Glutamatergic neuron (in vitro differentiated cells): ENCODE data around the gene FAM210A. TPM values are rescaled to one million over a fixed set of nuclear protein-coding genes. Genes with fewer than 3 reads are reported as not detected.
"Not testable (repeated sequence)": the region's sequence is repeated elsewhere in the genome, so short reads cannot be mapped to it uniquely, and the experiment has no call there.

Experiments
- DNase-seq: peaks from one replicate; pipeline ENCODE4 v3.0.0; 2022
- H3K27ac Mint-ChIP-seq: one replicate; pipeline ENCODE4 v1.8.0; 2020; ENCODE audit warnings: mild to moderate bottlenecking, mixed read lengths, inconsistent platforms; ENCODE audit not compliant: unreplicated experiment
- H3K27me3 Mint-ChIP-seq: one replicate; pipeline ENCODE4 v1.8.0; 2020; ENCODE audit warnings: mild to moderate bottlenecking, moderate library complexity, mixed read lengths, inconsistent platforms; ENCODE audit not compliant: unreplicated experiment
- H3K36me3 Mint-ChIP-seq: one replicate; pipeline ENCODE4 v1.8.0; 2020; ENCODE audit warnings: mild to moderate bottlenecking, mixed read lengths, inconsistent platforms; ENCODE audit not compliant: unreplicated experiment
- H3K4me1 Mint-ChIP-seq: one replicate; pipeline ENCODE4 v1.8.0; 2020; ENCODE audit warnings: mild to moderate bottlenecking, low read depth, mixed read lengths, inconsistent platforms; ENCODE audit not compliant: unreplicated experiment
- H3K4me3 Mint-ChIP-seq: one replicate; pipeline ENCODE4 v1.8.0; 2020; ENCODE audit warnings: mild to moderate bottlenecking, mixed read lengths, inconsistent platforms; ENCODE audit not compliant: unreplicated experiment
- H3K9me3 Mint-ChIP-seq: one replicate; pipeline ENCODE4 v1.8.0; 2020; ENCODE audit warnings: mild to moderate bottlenecking, moderate library complexity, mixed read lengths, inconsistent platforms; ENCODE audit not compliant: unreplicated experiment
- CTCF ChIP-seq: fragments of 200-600 bp; sonication (generic); IDR thresholded peaks from one replicate; pipeline ENCODE4 v1.5.0; 2021; ENCODE audit not compliant: partially characterized antibody, unreplicated experiment
- total RNA-seq: library from RNA; stranded (reverse); fragmentation: NEBNext Ultra II Directional; extraction: Animal tissue kit (Norgen Biotek cat#: 25700); gene quantifications from one replicate; pipeline ENCODE4 v1.2.1, GENCODE V29; 2021; ENCODE audit not compliant: unreplicated experiment

Gene FAM210A
- total RNA-seq, 1 donor from 2014 or later = 7.9 TPM

- no peak for DNase-seq
- no peak for TF ChIP-seq CTCF
- Mint-ChIP-seq H3K4me1 (no peaks in the 10 kb centered on the region), H3K36me3 (peaks cover 15% of the 10 kb centered on the region), H3K4me3 (no peak overlapping the region), H3K27ac (no peak overlapping the region), H3K27me3 (no peaks in the 10 kb centered on the region), H3K9me3 (no peaks in the 10 kb centered on the region)
Measured at GRCh38 chr18:13758622-13759021, 32.3 kb upstream of the FAM210A start.

- no peak overlapping the region for H3K27ac Mint-ChIP-seq
- H3K36me3 Mint-ChIP-seq = peaks cover 14% of the 10 kb centered on the region
- H3K27me3 Mint-ChIP-seq = no peaks in the 10 kb centered on the region
- peaks cover under 1% of the 10 kb centered on the region for H3K9me3 Mint-ChIP-seq
- TF ChIP-seq CTCF = no peak
- DNase-seq = no peak
- H3K4me1 Mint-ChIP-seq = no peaks in the 10 kb centered on the region
- H3K4me3 Mint-ChIP-seq = no peak overlapping the region
Measured at GRCh38 chr18:13756671-13757070, 30.3 kb upstream of the FAM210A start.

GRCh38 chr18:13756261-13756660 lies 29.9 kb upstream of the FAM210A start:
- TF ChIP-seq CTCF = no peak
- H3K36me3 Mint-ChIP-seq = peaks cover 14% of the 10 kb centered on the region
- H3K4me3 Mint-ChIP-seq = no peak overlapping the region

GRCh38 chr18:13751599-13751998 lies 25.2 kb upstream of the FAM210A start:
- H3K9me3 Mint-ChIP-seq, H3K4me3 Mint-ChIP-seq, H3K4me1 Mint-ChIP-seq, H3K27me3 Mint-ChIP-seq, DNase-seq, H3K36me3 Mint-ChIP-seq, H3K27ac Mint-ChIP-seq: not testable (repeated sequence)

More at GRCh38 chr18:13756261-13756660, 29.9 kb upstream of the FAM210A start:
- no peaks in the 10 kb centered on the region for H3K27me3 Mint-ChIP-seq
- H3K27ac Mint-ChIP-seq = no peak overlapping the region
- no peaks in the 10 kb centered on the region for H3K4me1 Mint-ChIP-seq
- H3K9me3 Mint-ChIP-seq = peaks cover 2% of the 10 kb centered on the region
- no peak for DNase-seq

GRCh38 chr18:13746633-13747032 lies 20.3 kb upstream of the FAM210A start:
- no peaks in the 10 kb centered on the region for H3K27me3 Mint-ChIP-seq
- no peak for DNase-seq
- no peaks in the 10 kb centered on the region for H3K4me1 Mint-ChIP-seq
- H3K36me3 Mint-ChIP-seq = no peaks in the 10 kb centered on the region
- H3K9me3 Mint-ChIP-seq = peaks cover under 1% of the 10 kb centered on the region
- TF ChIP-seq CTCF = no peak
- no peak overlapping the region for H3K4me3 Mint-ChIP-seq
- no peak overlapping the region for H3K27ac Mint-ChIP-seq

- DNase-seq = no peak
- H3K36me3 Mint-ChIP-seq = no peaks in the 10 kb centered on the region
- no peaks in the 10 kb centered on the region for H3K9me3 Mint-ChIP-seq
Measured at GRCh38 chr18:13745696-13746095, 19.3 kb upstream of the FAM210A start.

More at GRCh38 chr18:13745696-13746095, 19.3 kb upstream of the FAM210A start:
- Mint-ChIP-seq H3K4me1 (no peaks in the 10 kb centered on the region), H3K27ac (no peak overlapping the region), H3K4me3 (no peak overlapping the region), H3K27me3 (no peaks in the 10 kb centered on the region)
- TF ChIP-seq CTCF = no peak
